K562 (cell line): ENCODE results near the gene FAHD2A. TPM values are rescaled to one million over a fixed set of nuclear protein-coding genes. Genes with fewer than 3 reads are reported as not detected.

Source experiments
- ATAC-seq: fragments of 200-7000 bp; cut with Tn5 transposase; 3 replicates; pipeline ENCODE4 v1.9.1; 2020; ENCODE audit warnings: moderate library complexity
- BruUV-seq: library from RNA; stranded (reverse); fragments of 400-500 nt; replicated peaks from 2 replicates; lab custom pipeline; 2021; lab: Mats Ljungman, UMichigan
- CTCF ChIA-PET: fragments of 300-600 bp; formaldehyde crosslinking; extraction: SDS; loops from one replicate; lab custom pipeline; 2021; ENCODE audit warnings: low intra/inter-chr PET ratio; lab: Yijun Ruan, JAX
- POLR2A ChIA-PET: fragments of 300-600, 350-650 bp; sonication (Branson Sonifier 250); formaldehyde crosslinking; extraction: SDS; loops from one replicate; lab custom pipeline; 2021; ENCODE audit warnings: antibody characterized with exemption, inconsistent platforms; lab: Yijun Ruan, JAX
- DNase-seq, 4 experiments: peaks; one replicate each; pipeline versions ENCODE4 v3.0.0 to v3.0.0-alpha.2; 2011 to 2018; ENCODE audit warnings: low spot score in 3 of 4, mixed read lengths in 3 of 4; ENCODE audit errors: extremely low read depth in 1 of 4
- FAIRE-seq: peaks from 2 replicates; lab custom pipeline; 2011; peaks lifted over from hg19 to GRCh38; lab: Jason Lieb, UNC
- H2AFZ ChIP-seq: 2 replicates; pipeline ENCODE4 v1.6.0; 2011; ENCODE audit warnings: low read depth, low read length, control low read depth, inconsistent platforms
- H3K27ac ChIP-seq: fragments of 200-600 bp; 3 replicates; pipeline ENCODE4 v1.8.0; 2011; ENCODE audit warnings: low read depth, mild to moderate bottlenecking, control low read depth, inconsistent platforms, low read length, moderate library complexity, mixed read lengths; ENCODE audit errors: extremely low read depth
- H3K27me3 ChIP-seq, 2 experiments: fragments of 300-600 bp in 1 of 2; 2 replicates in 1 of 2; 3 replicates in 1 of 2; pipeline versions ENCODE4 v1.6.0 to v1.8.0; 2011; ENCODE audit warnings: inconsistent platforms in 2 of 2, low read length in 2 of 2, mild to moderate bottlenecking in 1 of 2, mixed read lengths in 1 of 2, moderate library complexity in 1 of 2; ENCODE audit not compliant: control insufficient read depth in 2 of 2, insufficient read depth in 2 of 2
- H3K36me3 ChIP-seq: fragments of 300-600 bp; 3 replicates; pipeline ENCODE4 v1.8.0; 2011; ENCODE audit warnings: mild to moderate bottlenecking, low read length, inconsistent platforms; ENCODE audit not compliant: control insufficient read depth, insufficient read depth
- H3K4me1 ChIP-seq, 2 experiments: fragments of 200-600 bp in 1 of 2; replicated peaks in 1 of 2; 2 replicates in 1 of 2; 3 replicates in 1 of 2; pipeline versions ENCODE4 v1.5.1 to v1.8.0; 2011; ENCODE audit warnings: inconsistent platforms in 2 of 2, low read length in 2 of 2, mild to moderate bottlenecking in 1 of 2, mixed read lengths in 1 of 2, moderate library complexity in 1 of 2; ENCODE audit not compliant: control insufficient read depth in 2 of 2, insufficient read depth in 2 of 2
- H3K4me2 ChIP-seq: 2 replicates; pipeline ENCODE4 v1.6.1; 2011; ENCODE audit warnings: low read length, control low read depth, inconsistent platforms, mixed read lengths; ENCODE audit not compliant: insufficient read depth
- H3K4me3 ChIP-seq: fragments of 200-600 bp; sonication (generic), shearing (Covaris generic); 2 replicates; pipeline ENCODE4 v1.5.1; 2016; ENCODE audit warnings: control low read depth, inconsistent platforms
- H3K79me2 ChIP-seq: fragments of 200-600 bp; 3 replicates; pipeline ENCODE4 v1.8.0; 2011; ENCODE audit warnings: low read length, inconsistent platforms; ENCODE audit not compliant: control insufficient read depth, insufficient read depth
- H3K9ac ChIP-seq, 2 experiments: 2 replicates each; pipeline versions ENCODE4 v1.6.0 to v1.6.1; 2011; ENCODE audit warnings: low read depth in 2 of 2, low read length in 2 of 2, control low read depth in 1 of 2, inconsistent platforms in 1 of 2, mild to moderate bottlenecking in 1 of 2, mixed read lengths in 1 of 2; ENCODE audit not compliant: insufficient read depth in 1 of 2
- H3K9me1 ChIP-seq: one replicate; pipeline ENCODE4 v1.6.0; 2011; ENCODE audit warnings: inconsistent platforms, mild to moderate bottlenecking, low read length, moderate library complexity; ENCODE audit not compliant: control insufficient read depth, insufficient read depth
- H3K9me3 ChIP-seq: replicated peaks from 2 replicates; pipeline ENCODE4 v1.5.1; 2011; ENCODE audit warnings: low read depth, low read length, inconsistent platforms; ENCODE audit not compliant: control insufficient read depth, insufficient read depth
- H4K20me1 ChIP-seq: replicated peaks from 2 replicates; pipeline ENCODE4 v1.6.1; 2011; ENCODE audit warnings: low read length, inconsistent platforms, mixed read lengths; ENCODE audit not compliant: control insufficient read depth, insufficient read depth
- ARID1B ChIP-seq: fragments of 450-650 bp; IDR thresholded peaks from 2 replicates; pipeline ENCODE4 v1.6.1; 2016; ENCODE audit warnings: antibody characterized with exemption, mild to moderate bottlenecking, inconsistent platforms
- CTBP1 ChIP-seq: fragments of 450-650 bp; IDR thresholded peaks from 2 replicates; pipeline ENCODE4 v1.6.1; 2016; ENCODE audit warnings: borderline replicate concordance
- E4F1 ChIP-seq: fragments of 250-450 bp; sonication (Bioruptor Pico); IDR thresholded peaks from 2 replicates; pipeline ENCODE4 v1.5.0; 2021; ENCODE audit warnings: mild to moderate bottlenecking, borderline replicate concordance
- KDM2B ChIP-seq: fragments of 250-450 bp; sonication (Bioruptor Pico); IDR thresholded peaks from 2 replicates; pipeline ENCODE4 v1.8.0; 2021; ENCODE audit warnings: mild to moderate bottlenecking, moderate library complexity
- MCM7 ChIP-seq, 2 experiments: fragments of 450-650 bp; IDR thresholded peaks; 2 replicates each; pipeline ENCODE4 v1.6.1; 2016 to 2018
- RFX1 ChIP-seq: fragments of 450-650 bp; IDR thresholded peaks from 2 replicates; pipeline ENCODE4 v1.6.1; 2016; ENCODE audit warnings: mild to moderate bottlenecking, moderate library complexity
- TSHZ1 ChIP-seq: fragments of 250-450 bp; sonication (Bioruptor Pico); IDR thresholded peaks from 2 replicates; pipeline ENCODE4 v1.4.0; 2020; ENCODE audit warnings: mild to moderate bottlenecking, moderate library complexity
- ZBTB49 ChIP-seq: sonication (generic); formaldehyde crosslinking; IDR thresholded peaks from 2 replicates; pipeline ENCODE4 v1.8.0; 2022; ENCODE audit warnings: missing genetic modification reagents, mild to moderate bottlenecking, borderline replicate concordance
- ZNF239 ChIP-seq: fragments of 250-450 bp; sonication (Bioruptor Pico); IDR thresholded peaks from 2 replicates; pipeline ENCODE4 v1.4.0; 2020; ENCODE audit warnings: mild to moderate bottlenecking
- ZNF277 ChIP-seq: fragments of 250-450 bp; sonication (Bioruptor Pico); IDR thresholded peaks from 2 replicates; pipeline ENCODE4 v1.8.0; 2022; ENCODE audit warnings: inconsistent platforms, mild to moderate bottlenecking, moderate library complexity, borderline replicate concordance
- ZNF444 ChIP-seq: fragments of 250-450 bp; sonication (Bioruptor Pico); IDR thresholded peaks from 2 replicates; pipeline ENCODE4 v1.4.0; 2020; ENCODE audit warnings: mild to moderate bottlenecking, moderate library complexity
- ZNF507 ChIP-seq: conservative IDR thresholded peaks from 2 replicates; pipeline ENCODE4 v1.6.1; 2017; ENCODE audit warnings: missing genetic modification characterization, missing compliant biosample characterization
- WGBS: fragments of 100-300 bp; shearing (Covaris generic); methylation state at CpG from one replicate; pipeline ENCODE4 v1.1.6; 2016; ENCODE audit warnings: low coverage, mixed read lengths; ENCODE audit not compliant: insufficient coverage; ENCODE audit errors: missing lambda C conversion rate; 5-methylcytosine and 5-hydroxymethylcytosine counted together
- in situ Hi-C: fragments of 300-500 bp; cut with MboI; formaldehyde crosslinking; loops from 4 replicates; pipeline ENCODE4 v1.15.0; 2018; ENCODE audit warnings: inconsistent platforms, mixed read lengths
- intact Hi-C: fragments of 100-400 bp; cut with micrococcal nuclease; formaldehyde crosslinking; loops from 2 replicates; pipeline ENCODE4 v1.14.2; 2022
- polyA plus RNA-seq, 8 experiments: library from polyadenylated mRNA; depleted of rRNA in 4 of 8; stranded (reverse) in 5 of 8; unstranded in 3 of 8; fragments of >200 nt; fragmentation: Nextera tagmentation in 2 of 8; fragmentation: Illumina TruSeq in 1 of 8; extraction: Ambion mirVana in 2 of 8; extraction: Trizol in 1 of 8; gene quantifications; 2 replicates each; pipeline versions ENCODE4 v1.2.1 to v1.2.3, GENCODE V29; 2011 to 2014; ENCODE audit warnings: inconsistent platforms in 1 of 8, missing spikeins in 1 of 8
- total RNA-seq, 7 experiments: library from RNA; depleted of rRNA in 6 of 7; stranded (reverse); fragments of >200 nt in 6 of 7; fragmentation: Illumina TruSeq in 2 of 7; extraction: Trizol in 2 of 7; gene quantifications; 2 replicates each; pipeline versions ENCODE4 v1.2.1 to v1.2.3, GENCODE V29; 2011 to 2021; ENCODE audit warnings: low replicate concordance in 1 of 7

FAHD2A gene
- total and polyA plus RNA-seq, 9 of the 15 experiments (the other 6 are each of a cell fraction or from before 2014, with no cell fraction given) = 13.8 to 41.0 (median 30.4) TPM

GRCh38 chr2:95374921-95375471 lies 27.5 kb upstream of the FAHD2A start:
- H3K4me1 ChIP-seq = no peaks in the 10 kb centered on the region
- no TSS peak for BruUV-seq
- CTCF ChIA-PET = no interaction called here
- TF ChIP-seq ZBTB49 (CRISPR knock-in tag) = no peak
- no peak for TF ChIP-seq TSHZ1 (CRISPR knock-in tag)
- TF ChIP-seq ARID1B = no peak
- no peak for TF ChIP-seq E4F1 (CRISPR knock-in tag)
- no peak for TF ChIP-seq ZNF444 (CRISPR knock-in tag)
- no peak for TF ChIP-seq MCM7 (IDR thresholded peaks at IDR 0.05)
- TF ChIP-seq KDM2B = no peak
- no peak for TF ChIP-seq ZNF277 (CRISPR knock-in tag)
- no peak for TF ChIP-seq RFX1
- no peak for TF ChIP-seq CTBP1
- TF ChIP-seq ZNF239 = no peak
- no peak for TF ChIP-seq ZNF507 (tag)

More at GRCh38 chr2:95374921-95375471, 27.5 kb upstream of the FAHD2A start:
- Histone ChIP-seq H3K4me3 (no peak overlapping the region), H3K36me3 (no peaks in the 10 kb centered on the region), H3K79me2 (no peaks in the 10 kb centered on the region), H2AFZ (no peak overlapping the region), H3K27me3 (peaks cover 23 to 67% of the 10 kb centered on the region in 2 experiments; a peak in 4 of 5 replicates), H3K9me1 (no peaks in the 10 kb centered on the region), H3K27ac (no peak overlapping the region), H3K9me3 (no peaks in the 10 kb centered on the region), H4K20me1 (peaks cover 9% of the 10 kb centered on the region; the same call in 1 of the 2 replicates), H3K9ac (no peak overlapping the region), H3K4me2 (no peak overlapping the region)
- in situ Hi-C loops (no loop called here), intact Hi-C loops (no loop called here)
- ATAC-seq (no peak), DNase-seq (no peak), FAIRE-seq (no peak)
- whole genome bisulfite sequencing = 0% methylated on average over 14 of the region's 15 CpGs
- POLR2A ChIA-PET = interaction anchor here (1.0 kb wide), 1 partner anchor 10 kb away, joined by 3 read pairs; no protein-coding TSS in a partner anchor
